UCSD-AML1 (cell line): ENCODE results near the gene EZR.

Experiments
- DNase-seq: peaks from one replicate; lab custom pipeline; 2025; ENCODE audit not compliant: unreplicated experiment; lab: John Stamatoyannopoulos, UW

The EZR gene

GRCh38 chr6:158819213-158819976, at the start of gene EZR:
TSS of gene EZR (minus strand) at chr6:158819368. CDS start at chr6:158818093, 1,275 bp downstream.
- DNase-seq: peak; percentile 82

GRCh38 chr6:158868122-158868480, 48.9 kb upstream of the EZR start:
- DNase-seq: no peak

- DNase-seq: no peak
These were observed 48.4 kb upstream of the EZR start for GRCh38 chr6:158867381-158868121.

- DNase-seq: no peak
These were observed 46.6 kb upstream of the EZR start for GRCh38 chr6:158865769-158866168.

GRCh38 chr6:158863646-158864045, 44.5 kb upstream of the EZR start:
- DNase-seq: no peak

GRCh38 chr6:158861686-158862381, 42.7 kb upstream of the EZR start:
- no peak for DNase-seq

- DNase-seq: no peak
These were observed 41.2 kb upstream of the EZR start for GRCh38 chr6:158860279-158860865.

GRCh38 chr6:158856261-158856660, 37.1 kb upstream of the EZR start:
- no peak for DNase-seq

GRCh38 chr6:158854214-158855101, 35.3 kb upstream of the EZR start:
- no peak for DNase-seq

- no peak for DNase-seq
These were observed 34.7 kb upstream of the EZR start for GRCh38 chr6:158853880-158854213.

- no peak for DNase-seq
These were observed 34.1 kb upstream of the EZR start for GRCh38 chr6:158853072-158853879.

GRCh38 chr6:158852312-158853071, 33.3 kb upstream of the EZR start:
- DNase-seq: no peak

- no peak for DNase-seq
These were observed 31.6 kb upstream of the EZR start for GRCh38 chr6:158850807-158851115.

- DNase-seq: no peak
These were observed 31.0 kb upstream of the EZR start for GRCh38 chr6:158849899-158850806.

- no peak for DNase-seq
These were observed 29.3 kb upstream of the EZR start for GRCh38 chr6:158848490-158848895.

- DNase-seq: no peak
These were observed 28.6 kb upstream of the EZR start for GRCh38 chr6:158847786-158848185.

GRCh38 chr6:158847012-158847529, 27.9 kb upstream of the EZR start:
- no peak for DNase-seq
